Suprapubic skin (tissue), 4 donors: ENCODE data around the gene PPP2R5B. TPM values are rescaled to one million over a fixed set of nuclear protein-coding genes. Genes with fewer than 3 reads are reported as not detected.

Experiments used
- DNase-seq, 2 donors: peaks; one replicate each; pipeline ENCODE4 v3.0.0-alpha.2; 2019; ENCODE audit warnings: low spot score in 2 of 2
- H3K27ac ChIP-seq: fragments of 200-600 bp; sonication (generic); one replicate; pipeline ENCODE4 v1.5.1; 2019
- H3K27me3 ChIP-seq: fragments of 200-600 bp; sonication (generic); one replicate; pipeline ENCODE4 v1.5.1; 2019
- H3K36me3 ChIP-seq: fragments of 200-600 bp; sonication (generic); one replicate; pipeline ENCODE4 v1.5.1; 2019
- H3K4me1 ChIP-seq: fragments of 200-600 bp; sonication (generic); one replicate; pipeline ENCODE4 v1.5.1; 2019
- H3K4me3 ChIP-seq: fragments of 200-600 bp; sonication (generic); one replicate; pipeline ENCODE4 v1.5.1; 2019; ENCODE audit warnings: mild to moderate bottlenecking
- H3K9me3 ChIP-seq: fragments of 200-600 bp; sonication (generic); one replicate; pipeline ENCODE4 v1.5.1; 2019
- CTCF ChIP-seq, 2 donors: fragments of 200-600 bp in 1 of 2; fragments of 450-650 bp in 1 of 2; sonication (generic) in 1 of 2; IDR thresholded peaks; one replicate each; pipeline ENCODE4 v1.5.1; 2016 to 2019; ENCODE audit warnings: antibody characterized with exemption in 2 of 2, mild to moderate bottlenecking in 1 of 2, moderate library complexity in 1 of 2
- EP300 ChIP-seq: sonication (generic); formaldehyde crosslinking; IDR thresholded peaks from one replicate; pipeline ENCODE4 v1.6.1; 2017; ENCODE audit warnings: antibody characterized with exemption
- POLR2A ChIP-seq, 2 donors: fragments of 450-650 bp; IDR thresholded peaks; one replicate each; pipeline ENCODE4 v1.6.1; 2017; ENCODE audit warnings: antibody characterized with exemption in 2 of 2, mild to moderate bottlenecking in 2 of 2, moderate library complexity in 2 of 2
- POLR2AphosphoS5 ChIP-seq, 3 donors: sonication (generic); formaldehyde crosslinking; IDR thresholded peaks; one replicate each; pipeline ENCODE4 v1.6.1; 2017; ENCODE audit warnings: antibody characterized with exemption in 3 of 3
- WGBS: methylation state at CpG from one replicate; pipeline ENCODE4 v1.1.5; 2018; 5-methylcytosine and 5-hydroxymethylcytosine counted together
- total RNA-seq, 4 donors: library from RNA; depleted of rRNA; stranded (reverse); fragments of >200 nt; gene quantifications; one replicate each; pipeline ENCODE4 v1.1.0, GENCODE V29; 2016

The PPP2R5B gene
- total RNA-seq, 4 donors from 2014 or later = 20.1 to 38.3 (median 27.3) TPM

GRCh38 chr11:64897381-64898075 is 27.0 kb upstream of the PPP2R5B start:
- H3K9me3 ChIP-seq = no peaks in the 10 kb centered on the region
- peaks cover 6% of the 10 kb centered on the region for H3K4me1 ChIP-seq
- WGBS = 100% methylated on average over 1 of the region's 19 CpGs
- TF ChIP-seq EP300 (no peak), CTCF (IDR thresholded peaks at IDR 0.05) (no peak), POLR2A (IDR thresholded peaks at IDR 0.05) (no peak), POLR2AphosphoS5 (IDR thresholded peaks at IDR 0.05) (no peak)
- peaks cover 78% of the 10 kb centered on the region for H3K36me3 ChIP-seq
- no peaks in the 10 kb centered on the region for H3K27me3 ChIP-seq
- H3K27ac ChIP-seq = no peak overlapping the region
- no peak for DNase-seq
- no peak overlapping the region for H3K4me3 ChIP-seq

- Histone ChIP-seq H3K27ac (no peak overlapping the region), H3K36me3 (peaks cover 83% of the 10 kb centered on the region), H3K4me1 (peaks cover 6% of the 10 kb centered on the region), H3K4me3 (no peak overlapping the region), H3K27me3 (no peaks in the 10 kb centered on the region), H3K9me3 (no peaks in the 10 kb centered on the region)
- no peak for DNase-seq
- WGBS = 94% methylated on average over 6 of the region's 9 CpGs
- TF ChIP-seq CTCF (IDR thresholded peaks at IDR 0.05) (no peak), POLR2A (IDR thresholded peaks at IDR 0.05) (no peak), EP300 (no peak), POLR2AphosphoS5 (IDR thresholded peaks at IDR 0.05) (no peak)
Observed at GRCh38 chr11:64898076-64898445, 26.4 kb upstream of the PPP2R5B start.

- TF ChIP-seq CTCF (IDR thresholded peaks at IDR 0.05) (no peak), EP300 (no peak), POLR2A (IDR thresholded peaks at IDR 0.05) (no peak), POLR2AphosphoS5 (IDR thresholded peaks at IDR 0.05) (no peak)
Observed at GRCh38 chr11:64898541-64898940, 25.9 kb upstream of the PPP2R5B start.

GRCh38 chr11:64900263-64900678 is 24.2 kb upstream of the PPP2R5B start:
- DNase-seq = no peak
- Histone ChIP-seq H3K4me3 (no peak overlapping the region), H3K9me3 (no peaks in the 10 kb centered on the region), H3K27ac (no peak overlapping the region), H3K27me3 (no peaks in the 10 kb centered on the region), H3K36me3 (peaks cover 95% of the 10 kb centered on the region), H3K4me1 (no peaks in the 10 kb centered on the region)
- TF ChIP-seq CTCF (IDR thresholded peaks at IDR 0.05) = no peak
- no peak for TF ChIP-seq POLR2AphosphoS5 (IDR thresholded peaks at IDR 0.05)
- TF ChIP-seq EP300 = no peak
- TF ChIP-seq POLR2A (IDR thresholded peaks at IDR 0.05) = no peak
- WGBS = 77% methylated on average over 14 of the region's 14 CpGs

More at GRCh38 chr11:64898541-64898940, 25.9 kb upstream of the PPP2R5B start:
- H3K27ac ChIP-seq = no peak overlapping the region
- DNase-seq = no peak
- peaks cover 88% of the 10 kb centered on the region for H3K36me3 ChIP-seq
- WGBS = 93% methylated on average over 9 of the region's 19 CpGs
- H3K4me3 ChIP-seq = no peak overlapping the region
- H3K27me3 ChIP-seq = no peaks in the 10 kb centered on the region
- peaks cover 6% of the 10 kb centered on the region for H3K4me1 ChIP-seq
- no peaks in the 10 kb centered on the region for H3K9me3 ChIP-seq

GRCh38 chr11:64900774-64901173 is 23.7 kb upstream of the PPP2R5B start:
- Histone ChIP-seq H3K4me3 (no peak overlapping the region), H3K27me3 (no peaks in the 10 kb centered on the region), H3K9me3 (no peaks in the 10 kb centered on the region), H3K27ac (no peak overlapping the region), H3K36me3 (peaks cover 95% of the 10 kb centered on the region), H3K4me1 (no peaks in the 10 kb centered on the region)
- WGBS = 93% methylated on average over 13 of the region's 17 CpGs
- no peak for DNase-seq
- TF ChIP-seq POLR2A (IDR thresholded peaks at IDR 0.05) (no peak), EP300 (no peak)
